Psoas muscle (tissue), 8 donors: Measurements from ENCODE around the gene CTNNB1. TPM values are rescaled to one million over a fixed set of nuclear protein-coding genes. Genes with fewer than 3 reads are reported as not detected.
A peak's percentile ranks its signal among the peaks of the same experiment; 100 is the strongest.

Experiments used
- ATAC-seq, 4 donors: fragments of 200-7000 bp; cut with Tn5 transposase; one replicate each; pipeline ENCODE4 v1.9.1; 2020; ENCODE audit warnings: moderate library complexity in 3 of 4, mild to moderate bottlenecking in 2 of 4
- DNase-seq, 2 donors: peaks; one replicate each; pipeline ENCODE4 v3.0.0-alpha.2; 2020
- H3K27ac ChIP-seq: fragments of 200-600 bp; one replicate; pipeline ENCODE4 v1.8.0; 2022
- H3K27me3 ChIP-seq, 3 donors: fragments of 200-600 bp in 1 of 3; one replicate each; pipeline versions ENCODE4 v1.6.1 to v1.8.0; 2013 to 2022; ENCODE audit warnings: low read length in 2 of 3, mild to moderate bottlenecking in 2 of 3, moderate library complexity in 1 of 3; ENCODE audit not compliant: insufficient read depth in 3 of 3
- H3K36me3 ChIP-seq, 2 donors: fragments of 200-600 bp in 1 of 2; one replicate each; pipeline versions ENCODE4 v1.6.1 to v1.8.0; 2013 to 2022; ENCODE audit warnings: low read depth in 1 of 2, mild to moderate bottlenecking in 1 of 2, moderate library complexity in 1 of 2; ENCODE audit not compliant: insufficient read depth in 1 of 2
- H3K4me1 ChIP-seq: fragments of 200-600 bp; one replicate; pipeline ENCODE4 v1.8.0; 2022
- H3K4me3 ChIP-seq: fragments of 200-600 bp; one replicate; pipeline ENCODE4 v1.8.0; 2022; ENCODE audit warnings: mild to moderate bottlenecking
- H3K9me3 ChIP-seq: fragments of 200-600 bp; one replicate; pipeline ENCODE4 v1.8.0; 2022
- WGBS, 3 donors: extraction: QIAGEN DNeasy Blood & Tissue Kit; methylation state at CpG; one replicate each; pipeline versions ENCODE4 v1.1.6 to v1.1.7; 2013; 5-methylcytosine and 5-hydroxymethylcytosine counted together
- intact Hi-C, 2 donors: fragments of 100-400 bp; cut with DNase I; formaldehyde crosslinking; loops; one replicate each; pipeline versions ENCODE4 v1.11.0 to v1.14.2; 2022
- polyA plus RNA-seq, 3 donors: library from polyadenylated mRNA; stranded (reverse); fragments of 200-250 nt; gene quantifications; one replicate each; pipeline ENCODE4 v1.2.3, GENCODE V29; 2013
- total RNA-seq, 4 donors: library from RNA; stranded (reverse); fragmentation: NEBNext Ultra II Directional in 2 of 4; extraction: Animal tissue kit (Norgen Biotek cat#: 25700) in 2 of 4; gene quantifications; one replicate each; pipeline versions ENCODE4 v1.2.1 to v1.2.4, GENCODE V29; 2021 to 2023
- TF ChIP-seq, protein P1 (sequence below): fragments of 200-600 bp; IDR thresholded peaks from one replicate; pipeline ENCODE4 v1.8.0; 2022; ENCODE audit warnings: antibody characterized with exemption
- donor health status: healthy with polysubstance abuse.
- donor health status: DM: no; HTN: no; CAD: no; lungs with moderate emphysema.
- donor health status: Bipolar disorder and iron deficiency.
- donor health status: healthy.
- donor health status: DM: yes; HTN: yes; CAD: no.
- donor health status: DM: no; HTN: no; CAD: no.
- donor health status: DM: no; HTN: no; CAD: no.
- donor health status: DM: yes; HTN: yes; CAD: no.

Gene CTNNB1
- total and polyA plus RNA-seq, 7 donors = 32.1 to 128 (median 93.8) TPM

DNA sequence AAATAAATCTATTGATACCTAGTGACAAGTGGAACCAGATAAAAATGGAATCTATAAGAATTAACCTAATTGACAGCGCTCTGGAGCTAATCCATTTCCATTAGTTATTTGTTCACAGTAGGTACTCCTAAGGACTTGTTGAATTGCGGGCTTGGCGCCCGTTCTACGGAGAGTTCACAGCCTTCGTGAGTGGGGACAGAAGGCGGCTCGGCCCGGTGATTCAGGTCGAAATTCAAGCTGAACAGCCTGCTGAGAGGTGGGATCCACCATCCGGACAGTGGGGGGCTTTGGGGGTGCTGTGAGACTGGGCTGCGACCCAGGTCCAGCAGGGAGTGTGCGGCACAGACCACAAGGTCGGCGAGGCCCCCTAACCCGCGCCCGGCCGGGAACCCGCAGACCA lies 779 bp upstream of the CTNNB1 start:
- ATAC-seq = peak in 2 of 4 donors; percentile 4 to 15
- DNase-seq = peak in 1 of 2 donors; percentile 37
- 9 to 13% (median 13%) methylated on average over 13 to 20 of the region's 20 CpGs for WGBS, 3 donors
- Histone ChIP-seq H3K4me3 (peak overlapping the region; percentile 97), H3K27ac (peak overlapping the region; percentile 98), H3K36me3 (no peaks in the 10 kb centered on the region), H3K9me3 (no peaks in the 10 kb centered on the region), H3K4me1 (peaks cover 26% of the 10 kb centered on the region), H3K27me3 (no peaks in the 10 kb centered on the region)
- intact Hi-C loops = loop anchor here in 1 of 2 donors (5.0 kb wide), 1 partner anchor 416 kb away; no protein-coding TSS in a partner anchor
- TF ChIP-seq, protein P1, sequence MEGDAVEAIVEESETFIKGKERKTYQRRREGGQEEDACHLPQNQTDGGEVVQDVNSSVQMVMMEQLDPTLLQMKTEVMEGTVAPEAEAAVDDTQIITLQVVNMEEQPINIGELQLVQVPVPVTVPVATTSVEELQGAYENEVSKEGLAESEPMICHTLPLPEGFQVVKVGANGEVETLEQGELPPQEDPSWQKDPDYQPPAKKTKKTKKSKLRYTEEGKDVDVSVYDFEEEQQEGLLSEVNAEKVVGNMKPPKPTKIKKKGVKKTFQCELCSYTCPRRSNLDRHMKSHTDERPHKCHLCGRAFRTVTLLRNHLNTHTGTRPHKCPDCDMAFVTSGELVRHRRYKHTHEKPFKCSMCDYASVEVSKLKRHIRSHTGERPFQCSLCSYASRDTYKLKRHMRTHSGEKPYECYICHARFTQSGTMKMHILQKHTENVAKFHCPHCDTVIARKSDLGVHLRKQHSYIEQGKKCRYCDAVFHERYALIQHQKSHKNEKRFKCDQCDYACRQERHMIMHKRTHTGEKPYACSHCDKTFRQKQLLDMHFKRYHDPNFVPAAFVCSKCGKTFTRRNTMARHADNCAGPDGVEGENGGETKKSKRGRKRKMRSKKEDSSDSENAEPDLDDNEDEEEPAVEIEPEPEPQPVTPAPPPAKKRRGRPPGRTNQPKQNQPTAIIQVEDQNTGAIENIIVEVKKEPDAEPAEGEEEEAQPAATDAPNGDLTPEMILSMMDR = no peak

DNA sequence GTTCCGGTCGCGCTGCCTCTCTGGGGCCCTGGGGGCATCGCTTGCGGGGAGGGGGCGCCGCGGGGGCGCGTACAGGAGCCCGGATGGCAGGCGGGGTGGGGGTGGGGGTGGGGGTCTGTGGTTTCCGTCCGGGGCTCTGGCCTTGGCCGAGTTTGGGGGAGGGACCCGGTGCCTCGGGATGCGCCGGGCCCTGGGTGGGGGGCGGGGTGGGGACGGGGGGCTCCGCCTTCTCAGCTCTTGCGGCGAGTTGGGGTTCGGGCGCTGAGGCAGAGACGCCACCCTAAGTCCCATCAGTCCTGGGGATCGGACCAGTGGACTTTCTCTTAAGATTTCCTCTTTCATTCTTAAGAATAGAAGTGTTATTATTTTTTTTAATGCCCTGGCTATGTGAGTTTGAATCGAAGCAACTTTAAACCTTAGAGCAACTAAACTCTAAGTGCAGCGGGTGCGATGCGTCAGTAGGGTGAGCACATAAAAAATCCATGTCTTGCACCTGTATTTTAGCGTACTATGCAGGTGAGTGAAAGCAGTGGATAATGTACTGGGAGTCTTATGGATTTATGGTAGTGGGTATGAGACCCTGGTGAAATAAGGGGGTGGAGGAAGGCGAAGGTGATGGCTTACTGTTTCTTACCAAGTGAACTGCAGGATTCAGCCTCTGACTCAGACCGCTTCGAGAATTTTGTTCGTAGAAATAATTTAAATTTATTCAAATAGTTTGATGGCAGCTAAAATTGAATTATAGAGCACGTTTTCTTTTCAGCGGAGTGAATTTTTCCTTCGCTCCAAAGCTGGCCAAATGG lies 762 bp downstream of the CTNNB1 start:
- Histone ChIP-seq H3K27me3 (no peaks in the 10 kb centered on the region), H3K4me1 (peaks cover 42% of the 10 kb centered on the region), H3K4me3 (peak overlapping the region; percentile 97), H3K27ac (peak overlapping the region; percentile 98), H3K36me3 (no peaks in the 10 kb centered on the region), H3K9me3 (no peaks in the 10 kb centered on the region)
- TF ChIP-seq, protein P1 = no peak
- DNase-seq (no peak), ATAC-seq (peak; percentile 2 to 13 (median 11))
- intact Hi-C loops = loop anchor here in 1 of 2 donors (5.0 to 10.0 kb wide), 5 partner anchors 225 to 875 kb away; no protein-coding TSS in a partner anchor
- 1 to 2% (median 1%) methylated on average over 20 to 40 of the region's 40 CpGs for WGBS, 3 donors

DNA sequence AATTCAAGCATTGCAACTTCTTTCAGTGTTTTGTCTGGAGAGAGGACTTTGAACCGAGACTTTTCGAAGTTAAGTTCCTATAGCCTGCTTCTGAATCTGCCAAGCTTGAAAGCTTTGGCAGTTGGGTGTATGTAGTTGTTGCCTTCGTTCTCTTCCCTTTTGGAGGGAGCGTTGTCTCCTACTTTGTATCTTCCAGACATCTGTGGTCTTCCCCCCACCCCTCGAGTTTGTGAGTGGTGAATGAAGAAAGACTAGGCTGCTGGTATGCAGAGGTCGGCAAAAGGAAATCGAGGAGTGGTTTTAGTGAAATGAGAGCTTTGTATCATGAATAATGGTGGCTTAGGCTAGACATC lies 1.3 kb downstream of the CTNNB1 start:
- H3K4me3 ChIP-seq = peak overlapping the region; percentile 97
- ATAC-seq (no peak), DNase-seq (no peak)
- TF ChIP-seq, protein P1 = no peak
- WGBS, 3 donors = 0 to 3% (median 1%) methylated on average over 7 of the region's 7 CpGs
- no peaks in the 10 kb centered on the region for H3K27me3 ChIP-seq
- H3K4me1 ChIP-seq = peaks cover 47% of the 10 kb centered on the region
- peak overlapping the region; percentile 98 for H3K27ac ChIP-seq
- no peaks in the 10 kb centered on the region for H3K9me3 ChIP-seq
- intact Hi-C loops = loop anchor here in 1 of 2 donors (5.0 to 10.0 kb wide), 4 partner anchors 226 to 876 kb away; no protein-coding TSS in a partner anchor
- no peaks in the 10 kb centered on the region for H3K36me3 ChIP-seq

DNA sequence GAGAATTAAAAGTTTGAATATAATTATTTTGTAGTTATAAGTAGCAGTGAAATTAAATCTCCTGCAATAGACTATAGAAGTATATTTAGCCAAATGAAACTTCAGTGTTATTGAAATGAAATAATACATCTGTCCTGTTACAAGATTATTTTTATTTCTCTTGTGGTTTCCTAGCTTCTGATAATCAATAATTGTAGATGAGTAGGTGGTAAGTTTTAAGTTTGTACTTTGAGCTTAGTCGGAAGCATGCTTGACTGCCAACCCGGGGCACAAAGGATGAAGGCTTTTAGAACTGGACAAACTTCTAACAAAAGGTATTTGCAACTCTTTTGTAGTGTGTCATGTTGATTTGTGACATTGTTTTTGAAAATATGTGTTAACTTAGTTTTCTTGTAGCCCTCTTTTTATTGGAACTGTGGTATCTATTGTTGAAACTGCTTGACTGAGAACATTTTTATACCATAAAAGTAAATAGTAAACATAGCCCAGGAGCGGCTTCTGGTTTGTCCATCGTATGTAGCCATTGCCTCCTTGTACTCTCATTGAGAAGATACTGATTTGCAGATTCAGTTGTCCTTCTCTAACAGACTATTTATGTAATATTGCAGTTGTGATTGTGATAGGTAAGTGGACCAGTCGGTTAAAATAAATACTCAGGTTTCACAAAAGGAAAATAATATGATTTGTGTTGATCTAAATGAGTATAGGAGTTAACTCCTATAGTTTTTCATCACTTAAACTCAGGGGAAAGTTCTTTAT lies 2.9 kb downstream of the CTNNB1 start:
- Histone ChIP-seq H3K9me3 (no peaks in the 10 kb centered on the region), H3K36me3 (no peaks in the 10 kb centered on the region), H3K27ac (no peak overlapping the region), H3K4me3 (peak overlapping the region; percentile 97), H3K4me1 (peaks cover 63% of the 10 kb centered on the region), H3K27me3 (no peaks in the 10 kb centered on the region)
- WGBS, 3 donors = 30 to 37% (median 30%) methylated on average over 5 of the region's 5 CpGs
- no peak for DNase-seq
- TF ChIP-seq, protein P1 = no peak
- intact Hi-C loops = loop anchor here in 1 of 2 donors (5.0 to 10.0 kb wide), 4 partner anchors 227 to 877 kb away; no protein-coding TSS in a partner anchor
- ATAC-seq = no peak
